GM06990 (cell line): Measurements from ENCODE around the gene CNTNAP4.

ENCODE experiments used
- DNase-seq: peaks from one replicate; pipeline ENCODE4 v3.0.0-alpha.2; 2011; ENCODE audit not compliant: insufficient read length; ENCODE audit errors: extremely low read depth
- H3K27me3 ChIP-seq: replicated peaks from 2 replicates; pipeline ENCODE4 v1.6.0; 2011; ENCODE audit warnings: low read length; ENCODE audit not compliant: control insufficient read depth, insufficient read depth
- H3K36me3 ChIP-seq: 2 replicates; pipeline ENCODE4 v1.5.1; 2011; ENCODE audit warnings: low read length; ENCODE audit not compliant: control insufficient read depth, insufficient read depth
- H3K4me3 ChIP-seq: replicated peaks from 2 replicates; pipeline ENCODE4 v1.5.1; 2011; ENCODE audit warnings: low read depth, mild to moderate bottlenecking, control low read depth, low read length
- TF ChIP-seq, protein P1 (sequence below): IDR thresholded peaks from 2 replicates; pipeline ENCODE4 v1.5.1; 2011; ENCODE audit warnings: low read length, control low read depth, mild to moderate bottlenecking, inconsistent platforms; ENCODE audit not compliant: insufficient read depth, poor library complexity, severe bottlenecking

The CNTNAP4 gene

DNA sequence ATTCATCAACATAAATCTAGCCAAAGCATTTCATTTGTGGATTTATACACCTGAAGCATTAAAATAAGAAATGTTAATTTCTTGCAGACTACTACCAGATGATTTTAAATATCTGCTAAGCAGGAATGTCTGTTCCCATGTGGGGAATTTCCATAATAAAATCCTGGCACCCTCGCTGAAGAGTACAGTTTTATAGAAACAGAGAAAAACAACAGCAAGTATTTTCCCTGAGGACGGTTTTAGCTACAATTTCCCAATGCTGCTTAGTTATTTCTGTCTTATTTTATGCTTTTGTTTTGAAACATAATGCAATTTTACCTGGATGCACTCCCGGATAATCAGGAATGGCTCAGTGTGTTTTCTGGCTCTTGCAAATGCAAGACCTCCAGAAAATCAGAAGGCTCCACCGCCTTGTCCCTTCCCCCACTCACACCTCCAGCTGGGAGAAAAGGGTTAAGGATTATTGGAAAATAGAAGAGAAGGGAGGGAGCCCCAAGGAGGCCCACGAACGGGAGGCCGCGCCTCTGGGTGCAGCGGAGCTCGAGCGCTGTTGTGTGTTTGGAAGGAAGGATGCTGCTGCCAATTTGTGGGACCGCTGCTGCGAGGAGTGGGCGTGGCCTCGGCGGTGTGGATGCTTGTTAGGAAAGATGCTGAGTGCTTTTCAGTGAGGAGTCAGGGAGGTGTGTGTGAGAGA is at the start of gene CNTNAP4:
CNTNAP4 (plus strand) TSS at position 657 of the 694 bp plus-strand sequence. CDS start 262 bp downstream, outside the sequence.
- Histone ChIP-seq H3K4me3 (no peak within 1 kb of the TSS), H3K36me3 (no peaks in the 10 kb centered on the region), H3K27me3 (no peaks in the 10 kb centered on the region)
- DNase-seq, result no peak
- TF ChIP-seq, protein P1, sequence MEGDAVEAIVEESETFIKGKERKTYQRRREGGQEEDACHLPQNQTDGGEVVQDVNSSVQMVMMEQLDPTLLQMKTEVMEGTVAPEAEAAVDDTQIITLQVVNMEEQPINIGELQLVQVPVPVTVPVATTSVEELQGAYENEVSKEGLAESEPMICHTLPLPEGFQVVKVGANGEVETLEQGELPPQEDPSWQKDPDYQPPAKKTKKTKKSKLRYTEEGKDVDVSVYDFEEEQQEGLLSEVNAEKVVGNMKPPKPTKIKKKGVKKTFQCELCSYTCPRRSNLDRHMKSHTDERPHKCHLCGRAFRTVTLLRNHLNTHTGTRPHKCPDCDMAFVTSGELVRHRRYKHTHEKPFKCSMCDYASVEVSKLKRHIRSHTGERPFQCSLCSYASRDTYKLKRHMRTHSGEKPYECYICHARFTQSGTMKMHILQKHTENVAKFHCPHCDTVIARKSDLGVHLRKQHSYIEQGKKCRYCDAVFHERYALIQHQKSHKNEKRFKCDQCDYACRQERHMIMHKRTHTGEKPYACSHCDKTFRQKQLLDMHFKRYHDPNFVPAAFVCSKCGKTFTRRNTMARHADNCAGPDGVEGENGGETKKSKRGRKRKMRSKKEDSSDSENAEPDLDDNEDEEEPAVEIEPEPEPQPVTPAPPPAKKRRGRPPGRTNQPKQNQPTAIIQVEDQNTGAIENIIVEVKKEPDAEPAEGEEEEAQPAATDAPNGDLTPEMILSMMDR, result no peak

DNA sequence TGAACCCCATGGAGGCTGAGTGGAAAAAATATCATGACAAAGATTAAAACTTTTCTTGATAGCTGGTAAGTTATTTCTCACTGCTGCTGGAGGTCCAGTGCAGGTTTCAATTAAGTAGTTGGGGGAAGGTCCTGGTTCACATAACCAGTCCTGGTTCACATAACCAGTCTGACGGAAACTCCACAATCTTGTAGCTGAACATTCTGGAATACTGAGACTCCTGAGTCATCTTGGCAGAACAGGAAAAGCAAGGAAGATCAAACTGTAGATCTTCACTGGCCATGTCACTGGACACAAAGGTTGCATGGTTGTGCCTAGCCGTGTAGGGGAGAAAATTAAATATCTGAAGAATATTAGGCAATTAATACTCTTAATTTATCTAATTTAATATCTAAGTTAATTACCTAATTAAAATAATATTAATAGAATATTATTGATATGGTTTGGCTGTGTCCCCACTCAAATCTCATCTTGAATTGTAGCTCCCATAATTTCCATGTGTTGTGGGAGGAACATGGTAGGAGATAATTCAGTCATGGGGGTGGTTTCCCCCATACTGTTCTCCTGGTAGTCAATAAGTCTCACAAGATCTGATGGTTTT is 48.6 kb upstream of the CNTNAP4 start:
- TF ChIP-seq, protein P1, result no peak
- no peak overlapping the region for H3K4me3 ChIP-seq
- no peaks in the 10 kb centered on the region for H3K36me3 ChIP-seq
- H3K27me3 ChIP-seq, result no peaks in the 10 kb centered on the region
- DNase-seq, result no peak

DNA sequence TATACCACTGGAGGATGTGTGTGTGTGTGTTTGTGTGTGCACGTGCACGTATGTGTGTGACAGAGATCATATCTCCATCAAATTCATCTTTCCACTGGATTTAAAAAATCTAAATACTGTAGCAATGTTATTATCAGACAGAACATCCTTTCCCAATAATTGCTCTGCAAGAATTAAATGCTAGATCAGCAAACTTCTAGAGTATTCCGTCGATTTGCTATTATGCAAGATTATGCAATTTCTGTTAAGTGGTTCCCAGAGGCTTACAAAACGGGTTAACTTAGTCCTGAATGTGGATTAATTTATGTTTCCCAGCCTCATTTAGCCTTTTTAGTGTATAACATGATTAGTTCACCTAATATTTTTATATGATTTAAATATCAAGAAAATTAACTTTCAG is 44.5 kb upstream of the CNTNAP4 start:
- DNase-seq, result no peak
- Histone ChIP-seq H3K4me3 (no peak overlapping the region), H3K36me3 (no peaks in the 10 kb centered on the region), H3K27me3 (no peaks in the 10 kb centered on the region)
- TF ChIP-seq, protein P1, result no peak

DNA sequence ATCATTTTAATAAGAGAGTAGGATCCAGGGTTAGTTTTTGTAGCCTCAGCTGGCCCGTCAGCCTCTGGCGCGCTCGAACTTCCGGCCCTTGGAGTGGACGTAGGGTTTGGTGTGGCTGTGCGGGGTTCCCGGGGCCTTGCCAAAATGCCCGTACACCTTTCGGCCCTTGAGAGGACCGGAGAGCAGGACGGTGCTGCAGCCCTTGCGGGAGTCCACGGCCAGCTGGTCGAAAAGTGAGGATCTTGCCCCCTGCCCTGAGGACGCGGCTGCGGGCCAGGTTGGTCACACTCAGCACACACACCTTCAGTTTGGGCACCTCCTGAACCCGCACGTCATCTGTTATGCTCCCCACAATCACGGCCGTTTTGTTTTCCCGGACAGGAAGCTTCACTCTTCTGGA is 42.2 kb upstream of the CNTNAP4 start:
- TF ChIP-seq, protein P1, result no peak
- no peak for DNase-seq
- H3K4me3 ChIP-seq, result no peak overlapping the region
- H3K27me3 ChIP-seq, result no peaks in the 10 kb centered on the region
- H3K36me3 ChIP-seq, result no peaks in the 10 kb centered on the region

DNA sequence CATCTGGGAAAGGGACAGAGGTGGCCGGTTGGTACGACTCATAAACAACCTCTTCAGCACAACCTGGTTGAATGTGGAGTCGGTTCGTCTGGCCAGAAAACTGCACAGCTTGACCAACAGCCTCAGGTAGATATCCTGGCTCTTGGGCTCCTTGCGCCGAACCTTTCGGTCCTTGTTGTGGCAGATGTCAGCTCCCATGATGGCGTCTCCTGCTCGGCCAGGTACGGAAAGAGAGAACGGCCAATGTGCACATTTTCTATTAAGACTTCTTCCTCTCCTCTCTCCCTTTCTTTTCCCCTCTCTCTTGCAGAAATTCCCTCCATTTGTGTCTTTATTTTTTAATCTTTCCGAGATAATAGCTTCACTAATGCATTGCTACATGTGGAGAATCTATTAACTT is 41.8 kb upstream of the CNTNAP4 start:
- TF ChIP-seq, protein P1, result no peak
- H3K4me3 ChIP-seq, result no peak overlapping the region
- no peaks in the 10 kb centered on the region for H3K36me3 ChIP-seq
- no peaks in the 10 kb centered on the region for H3K27me3 ChIP-seq
- no peak for DNase-seq
